Colonic mucosa (tissue), 4 donors: ENCODE measurements around the gene DIPK1B. TPM values are rescaled to one million over a fixed set of nuclear protein-coding genes. Genes with fewer than 3 reads are reported as not detected.

ENCODE experiments used
- DNase-seq: peaks from one replicate; pipeline ENCODE4 v3.0.0-alpha.2; 2020
- H3K27ac ChIP-seq: fragments of 200-600 bp; one replicate; pipeline ENCODE4 v1.8.0; 2021
- H3K27me3 ChIP-seq: fragments of 200-600 bp; one replicate; pipeline ENCODE4 v1.8.0; 2021
- H3K36me3 ChIP-seq: fragments of 200-600 bp; one replicate; pipeline ENCODE4 v1.8.0; 2021
- H3K4me1 ChIP-seq: fragments of 200-600 bp; one replicate; pipeline ENCODE4 v1.8.0; 2021; ENCODE audit warnings: mild to moderate bottlenecking
- H3K4me3 ChIP-seq: fragments of 200-600 bp; one replicate; pipeline ENCODE4 v1.8.0; 2021
- H3K9ac ChIP-seq, 2 donors: one replicate each; pipeline ENCODE4 v1.7.0; 2013; ENCODE audit warnings: control low read depth in 2 of 2, low read depth in 2 of 2, low read length in 2 of 2
- H3K9me3 ChIP-seq: fragments of 200-600 bp; one replicate; pipeline ENCODE4 v1.8.0; 2021
- intact Hi-C: fragments of 100-400 bp; cut with DNase I; formaldehyde crosslinking; loops from one replicate; pipeline ENCODE4 v1.14.1; 2022
- total RNA-seq, 2 donors: library from RNA; stranded (reverse); fragmentation: NEBNext Ultra II Directional in 1 of 2; extraction: Animal tissue kit (Norgen Biotek cat#: 25700) in 1 of 2; gene quantifications; one replicate each; pipeline ENCODE4 v1.2.1, GENCODE V29; 2021
- TF ChIP-seq, protein P1 (sequence below): fragments of 200-600 bp; IDR thresholded peaks from one replicate; pipeline ENCODE4 v1.8.0; 2022; ENCODE audit warnings: antibody characterized with exemption, mild to moderate bottlenecking
- donor health status: healthy.
- donor health status: DM: no; HTN: no; CAD: no.
- donor health status: DM: no; HTN: no; CAD: no.

The DIPK1B gene
- total RNA-seq, 2 donors from 2014 or later: 0.82 to 2.8 TPM

DNA sequence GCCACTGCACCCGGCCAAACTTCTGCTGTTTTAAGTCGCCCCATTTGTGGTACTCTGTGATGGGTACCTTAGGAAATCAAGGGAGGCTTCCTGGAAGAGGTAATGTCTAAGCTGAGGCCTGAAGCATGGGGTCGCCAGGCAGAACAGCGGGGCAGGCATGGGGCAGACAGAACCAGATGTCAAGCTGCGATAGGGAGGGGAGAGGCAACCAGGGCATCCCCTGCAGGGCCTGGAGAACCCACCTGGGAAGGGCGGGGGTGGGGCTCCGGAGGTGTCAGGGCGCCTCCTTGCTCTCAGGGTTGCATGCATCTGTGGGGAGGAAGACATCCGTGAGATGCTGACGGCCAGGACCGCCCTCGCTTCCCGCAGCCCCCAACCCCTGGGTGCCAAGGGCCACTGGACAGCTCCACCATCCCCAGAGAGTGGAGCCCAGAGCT, 49.2 kb downstream of the DIPK1B start:
- Histone ChIP-seq H3K9me3 (no peaks in the 10 kb centered on the region), H3K4me3 (no peak overlapping the region), H3K36me3 (no peaks in the 10 kb centered on the region), H3K9ac (no peak overlapping the region), H3K4me1 (no peaks in the 10 kb centered on the region), H3K27ac (no peak overlapping the region), H3K27me3 (no peaks in the 10 kb centered on the region)
- TF ChIP-seq, protein P1, sequence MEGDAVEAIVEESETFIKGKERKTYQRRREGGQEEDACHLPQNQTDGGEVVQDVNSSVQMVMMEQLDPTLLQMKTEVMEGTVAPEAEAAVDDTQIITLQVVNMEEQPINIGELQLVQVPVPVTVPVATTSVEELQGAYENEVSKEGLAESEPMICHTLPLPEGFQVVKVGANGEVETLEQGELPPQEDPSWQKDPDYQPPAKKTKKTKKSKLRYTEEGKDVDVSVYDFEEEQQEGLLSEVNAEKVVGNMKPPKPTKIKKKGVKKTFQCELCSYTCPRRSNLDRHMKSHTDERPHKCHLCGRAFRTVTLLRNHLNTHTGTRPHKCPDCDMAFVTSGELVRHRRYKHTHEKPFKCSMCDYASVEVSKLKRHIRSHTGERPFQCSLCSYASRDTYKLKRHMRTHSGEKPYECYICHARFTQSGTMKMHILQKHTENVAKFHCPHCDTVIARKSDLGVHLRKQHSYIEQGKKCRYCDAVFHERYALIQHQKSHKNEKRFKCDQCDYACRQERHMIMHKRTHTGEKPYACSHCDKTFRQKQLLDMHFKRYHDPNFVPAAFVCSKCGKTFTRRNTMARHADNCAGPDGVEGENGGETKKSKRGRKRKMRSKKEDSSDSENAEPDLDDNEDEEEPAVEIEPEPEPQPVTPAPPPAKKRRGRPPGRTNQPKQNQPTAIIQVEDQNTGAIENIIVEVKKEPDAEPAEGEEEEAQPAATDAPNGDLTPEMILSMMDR: no peak
- DNase-seq: no peak
- intact Hi-C loops: no loop called here

DNA sequence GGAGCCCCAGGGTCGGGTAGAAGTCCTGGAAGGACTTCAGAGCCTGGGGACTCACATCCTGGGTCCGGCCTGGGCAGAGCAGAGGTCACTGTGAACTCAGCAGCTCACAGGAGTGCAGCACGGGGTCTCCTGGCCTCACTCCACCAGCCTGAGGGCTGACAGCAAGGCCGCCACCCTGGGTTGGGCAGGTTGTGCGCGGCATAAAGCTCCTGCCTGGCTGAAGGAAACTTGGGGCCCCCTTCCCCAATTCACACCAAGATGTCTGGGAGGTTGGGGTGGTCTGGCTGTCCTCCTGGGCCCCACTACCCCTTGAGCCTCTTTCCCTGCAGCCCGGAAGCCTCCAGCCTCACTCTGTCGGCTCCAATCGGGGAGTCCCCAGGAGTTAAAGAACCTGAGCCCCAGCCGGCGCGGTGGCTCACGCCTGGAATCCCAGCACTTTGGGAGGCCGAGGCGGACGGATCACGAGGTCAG, 49.9 kb downstream of the DIPK1B start:
- DNase-seq: no peak
- no peak overlapping the region for H3K4me3 ChIP-seq
- intact Hi-C loops: no loop called here
- H3K27ac ChIP-seq: no peak overlapping the region
- no peaks in the 10 kb centered on the region for H3K9me3 ChIP-seq
- H3K4me1 ChIP-seq: no peaks in the 10 kb centered on the region
- no peaks in the 10 kb centered on the region for H3K36me3 ChIP-seq
- TF ChIP-seq, protein P1: no peak
- H3K27me3 ChIP-seq: no peaks in the 10 kb centered on the region
- H3K9ac ChIP-seq: no peak overlapping the region

DNA sequence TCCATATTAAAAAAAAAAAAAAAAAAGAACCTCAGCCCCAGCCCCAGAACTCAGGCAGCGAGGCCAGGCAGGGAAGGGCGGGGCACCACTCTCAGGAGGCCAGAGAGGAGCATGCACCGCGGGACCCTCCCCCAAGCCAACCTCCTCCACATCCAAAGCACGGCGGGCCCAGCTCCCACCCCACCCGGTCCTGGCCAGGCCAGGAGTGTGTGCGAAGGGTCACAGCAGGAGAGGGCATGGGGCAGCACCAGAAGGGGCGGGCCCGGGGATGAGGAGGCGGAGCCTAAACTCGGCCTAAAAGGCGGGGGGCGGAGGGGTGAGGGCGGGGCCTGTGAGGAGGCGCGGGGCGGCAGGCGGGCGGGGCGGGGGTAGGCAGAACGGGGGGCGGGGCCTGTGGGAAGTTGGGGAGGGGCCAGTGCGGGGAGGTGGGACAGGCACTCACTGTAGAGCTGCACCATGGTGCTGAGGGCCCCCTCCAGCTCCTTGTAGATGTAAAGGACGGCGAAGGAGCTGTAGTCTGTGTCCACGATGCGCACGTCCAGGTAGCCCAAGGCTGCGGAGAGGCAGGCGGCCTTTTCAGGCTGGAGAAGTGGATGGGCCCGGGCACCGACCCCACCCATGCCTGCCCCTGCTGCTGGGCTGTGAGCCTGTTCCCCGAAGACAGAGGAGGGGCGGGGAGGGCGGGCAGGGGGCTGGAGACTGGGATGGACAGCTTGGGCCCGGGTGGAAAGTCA, 50.7 kb downstream of the DIPK1B start:
- H3K4me3 ChIP-seq: no peak overlapping the region

DNA sequence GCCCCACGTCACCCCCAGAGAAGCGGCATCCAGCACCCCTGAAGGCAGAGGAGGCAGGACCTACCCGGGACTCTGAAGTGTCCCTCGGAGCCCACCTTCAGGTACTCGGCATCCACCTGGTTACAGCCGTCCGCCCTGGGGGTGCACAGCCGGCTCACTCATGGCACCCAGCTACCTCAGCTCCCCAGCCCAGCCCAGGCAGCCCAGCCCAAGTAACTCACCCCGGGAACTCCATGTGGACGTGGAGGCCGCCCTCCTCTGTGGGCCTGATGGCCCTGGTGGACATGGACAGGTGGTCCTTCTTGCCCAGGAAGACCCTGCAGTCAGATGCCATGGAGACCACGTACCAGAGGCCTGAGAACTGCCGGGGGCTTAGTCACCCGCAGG, 51.3 kb downstream of the DIPK1B start:
- Histone ChIP-seq H3K9ac (no peak overlapping the region), H3K4me3 (no peak overlapping the region), H3K27ac (no peak overlapping the region), H3K36me3 (no peaks in the 10 kb centered on the region), H3K4me1 (no peaks in the 10 kb centered on the region), H3K27me3 (no peaks in the 10 kb centered on the region), H3K9me3 (no peaks in the 10 kb centered on the region)
- intact Hi-C loops: no loop called here
- TF ChIP-seq, protein P1: no peak
- no peak for DNase-seq

More for the DNA sequence above, 50.7 kb downstream of the DIPK1B start:
- Histone ChIP-seq H3K4me1 (no peaks in the 10 kb centered on the region), H3K27me3 (no peaks in the 10 kb centered on the region), H3K9me3 (no peaks in the 10 kb centered on the region), H3K36me3 (no peaks in the 10 kb centered on the region), H3K9ac (no peak overlapping the region), H3K27ac (no peak overlapping the region)
- intact Hi-C loops: no loop called here
- DNase-seq: peak; percentile 73
- TF ChIP-seq, protein P1: no peak

DNA sequence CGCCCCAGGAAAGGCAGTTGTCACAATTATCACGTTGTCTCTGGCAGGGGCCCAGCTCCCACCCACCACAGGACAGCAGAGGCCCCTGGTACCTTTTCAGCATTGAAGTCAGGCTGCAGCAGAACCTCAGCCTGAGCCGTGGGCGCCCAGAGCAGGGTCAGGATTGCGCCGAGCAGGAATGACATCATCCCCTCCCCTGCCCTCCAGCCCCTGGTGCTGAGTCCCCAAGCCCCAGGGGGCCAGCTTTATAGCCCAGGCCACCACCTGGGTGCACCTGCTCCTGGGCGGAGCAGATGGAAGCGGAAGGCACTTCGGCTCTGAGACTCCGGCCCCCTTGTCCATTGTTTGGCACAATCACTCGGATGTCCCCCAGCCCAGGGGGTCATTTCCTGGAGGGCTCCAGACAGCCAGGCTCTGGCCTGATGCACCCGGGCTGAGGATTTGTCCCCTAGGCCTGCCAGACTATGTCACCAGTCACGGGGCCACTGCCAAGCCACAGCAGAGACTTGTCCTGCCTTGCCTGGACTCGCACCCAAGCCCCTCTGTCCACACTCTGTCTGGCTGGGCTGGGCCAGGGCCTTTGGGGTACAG, 52.0 kb downstream of the DIPK1B start, which contains the start of gene LCN15:
Gene LCN15, minus strand, starts transcription at position 218 of the 591 bp plus-strand sequence. Its CDS starts 30 bp downstream, at position 188.
- no peak for DNase-seq
- Histone ChIP-seq H3K27me3 (no peaks in the 10 kb centered on the region), H3K9me3 (no peaks in the 10 kb centered on the region), H3K27ac (no peak within 1 kb of the TSS), H3K4me3 (no peak within 1 kb of the TSS), H3K4me1 (no peaks in the 10 kb centered on the region), H3K36me3 (no peaks in the 10 kb centered on the region), H3K9ac (peak within 1 kb of the TSS; percentile 12 to 35)
- TF ChIP-seq, protein P1: no peak
- intact Hi-C loops: no loop called here
